TTC549 (cell line): ENCODE data around the gene KCNK13.
"Not testable (repeated sequence)": the region's sequence is repeated elsewhere in the genome, so short reads cannot be mapped to it uniquely, and the experiment has no call there.

Experiments used
- FAIRE-seq: peaks from 2 replicates; lab custom pipeline; 2012; peaks lifted over from hg19 to GRCh38; lab: Jason Lieb, UNC

The KCNK13 gene

GRCh38 chr14:90061685-90062126 is at the start of gene KCNK13:
Gene KCNK13, plus strand, starts transcription at chr14:90061994. Its CDS starts 212 bp downstream, at chr14:90062206.
- no peak for FAIRE-seq

GRCh38 chr14:90017371-90017770 is 44.4 kb upstream of the KCNK13 start:
- FAIRE-seq, result no peak

DNA sequence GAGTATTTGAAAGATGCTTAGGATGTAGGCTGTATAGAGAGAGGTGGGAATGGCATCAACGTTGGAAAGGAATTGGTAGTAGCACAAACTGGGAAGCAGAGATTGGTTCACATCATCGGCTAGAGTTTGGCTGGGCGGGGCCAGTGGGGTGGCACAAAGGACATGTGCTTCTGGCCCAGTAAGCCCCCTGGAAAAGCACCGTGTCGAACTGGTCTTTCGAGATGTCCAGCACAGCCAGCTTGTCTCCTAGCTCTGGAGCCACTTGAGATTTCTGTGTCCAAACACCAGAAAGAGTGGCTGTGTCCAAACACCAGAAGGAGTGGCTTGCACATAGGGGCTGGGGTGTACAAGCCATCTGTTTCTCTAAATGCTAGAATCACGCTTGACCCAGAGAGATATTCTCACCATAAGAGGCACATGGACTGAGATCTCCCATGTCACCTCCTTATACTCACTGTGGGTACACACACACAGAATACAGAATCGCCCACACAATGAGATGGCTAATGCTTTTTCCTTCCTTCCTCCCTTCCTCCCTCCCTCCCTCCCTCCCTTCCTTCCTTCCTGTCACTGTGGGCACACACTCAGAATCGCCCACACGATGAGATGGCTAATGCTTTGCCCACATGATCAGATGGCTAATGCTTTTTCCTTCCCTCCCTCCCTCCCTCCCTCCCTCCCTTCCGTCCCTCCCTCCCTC is 41.8 kb upstream of the KCNK13 start:
- no peak for FAIRE-seq

- no peak for FAIRE-seq
These were observed 38.5 kb upstream of the KCNK13 start for GRCh38 chr14:90023176-90023896.

DNA sequence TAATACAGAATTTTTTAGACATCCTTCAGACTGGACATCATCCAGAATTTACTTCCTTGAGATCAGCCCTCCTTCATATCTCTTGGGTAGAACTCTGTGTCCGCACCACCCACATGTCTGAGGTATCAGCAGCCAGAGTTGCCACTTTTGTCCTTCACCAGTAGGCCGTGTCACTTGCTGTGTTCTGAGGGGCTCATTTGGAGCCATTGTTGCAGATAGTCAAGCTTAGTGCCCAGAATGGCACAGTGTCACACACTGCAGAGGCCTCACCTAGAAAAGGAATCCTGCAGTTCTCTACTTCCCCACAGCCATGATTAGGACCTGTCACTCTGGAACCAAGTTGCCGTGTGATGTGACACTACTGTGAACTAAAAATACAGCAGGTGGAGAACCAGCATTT is 36.9 kb upstream of the KCNK13 start:
- no peak for FAIRE-seq

- not testable (repeated sequence) for FAIRE-seq
These were observed 35.2 kb upstream of the KCNK13 start for GRCh38 chr14:90026608-90027007.

DNA sequence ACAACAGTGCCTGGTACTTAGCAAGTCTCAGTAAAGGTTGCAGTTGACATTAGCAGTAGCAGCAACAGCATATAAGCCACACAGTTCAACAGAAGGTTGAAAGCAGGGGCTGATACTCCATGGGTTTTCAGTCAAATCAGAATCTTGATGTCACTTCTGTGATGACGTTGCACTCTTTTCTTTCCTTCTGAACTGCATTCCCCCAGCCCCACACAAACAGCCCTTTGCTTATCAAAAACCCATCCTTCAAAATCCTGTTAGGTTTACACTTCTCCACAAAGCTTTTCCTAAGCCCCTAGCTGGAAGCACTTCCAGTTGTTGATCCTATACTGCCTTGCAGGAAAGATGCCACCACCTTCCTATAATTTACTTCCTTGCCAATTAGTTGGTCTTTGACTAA is 34.0 kb upstream of the KCNK13 start:
- no peak for FAIRE-seq

GRCh38 chr14:90034156-90034555 is 27.6 kb upstream of the KCNK13 start:
- no peak for FAIRE-seq

- FAIRE-seq, result no peak
These were observed 26.8 kb upstream of the KCNK13 start for GRCh38 chr14:90034835-90035525.

DNA sequence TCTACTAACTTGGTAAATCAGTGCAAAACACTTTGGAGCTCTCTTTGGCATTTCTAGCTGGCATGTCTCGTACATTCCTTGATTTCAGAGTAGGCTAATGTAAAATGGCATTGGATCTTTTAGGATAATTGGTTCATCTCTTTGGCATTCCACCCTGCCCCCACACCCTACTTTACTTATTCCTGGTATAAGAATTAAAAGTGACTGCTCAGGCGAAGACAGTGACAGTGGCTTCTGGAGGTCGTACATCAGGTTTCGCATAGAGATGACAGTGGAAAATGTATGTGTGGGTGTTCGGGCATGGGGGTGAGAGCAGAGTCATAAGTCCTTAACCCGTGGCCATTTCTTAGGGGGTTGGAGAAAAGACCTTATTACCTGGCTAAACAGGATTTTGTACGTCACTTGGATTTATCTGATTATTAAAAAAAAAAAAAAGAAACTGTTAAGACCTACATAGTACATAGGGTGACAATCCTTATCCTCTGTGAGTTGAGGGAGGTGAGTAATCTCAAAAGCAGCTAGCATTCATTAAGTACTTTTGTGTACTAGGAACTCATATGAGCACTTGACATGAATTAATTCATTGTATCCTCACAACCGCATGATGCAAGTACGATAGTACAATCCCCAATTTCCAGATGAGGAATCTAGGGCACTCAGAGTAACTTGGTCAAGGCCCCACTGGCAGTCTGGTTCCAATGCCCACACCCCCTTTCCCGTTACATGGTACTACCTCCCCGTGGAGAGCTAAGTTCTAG is 22.4 kb upstream of the KCNK13 start:
- no peak for FAIRE-seq

DNA sequence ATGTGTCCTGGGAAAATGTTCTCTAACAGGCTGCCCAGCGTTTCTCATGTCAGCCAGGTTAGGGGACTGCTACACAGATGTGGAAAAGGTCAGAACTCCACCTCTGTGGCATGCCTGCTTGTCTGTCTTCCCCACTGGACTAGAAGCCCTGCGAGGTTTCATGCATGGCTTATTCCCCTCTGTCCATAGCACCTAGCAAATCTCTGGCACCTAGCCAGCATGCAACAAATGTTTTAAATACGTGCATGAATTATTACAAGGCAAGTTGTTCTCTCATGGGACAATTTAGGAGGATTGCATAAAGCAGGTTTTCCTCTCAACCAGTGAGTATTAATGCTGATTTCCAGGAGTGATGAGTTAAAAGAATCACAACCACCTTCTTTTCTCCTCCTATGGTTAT is 21.4 kb upstream of the KCNK13 start:
- no peak for FAIRE-seq

DNA sequence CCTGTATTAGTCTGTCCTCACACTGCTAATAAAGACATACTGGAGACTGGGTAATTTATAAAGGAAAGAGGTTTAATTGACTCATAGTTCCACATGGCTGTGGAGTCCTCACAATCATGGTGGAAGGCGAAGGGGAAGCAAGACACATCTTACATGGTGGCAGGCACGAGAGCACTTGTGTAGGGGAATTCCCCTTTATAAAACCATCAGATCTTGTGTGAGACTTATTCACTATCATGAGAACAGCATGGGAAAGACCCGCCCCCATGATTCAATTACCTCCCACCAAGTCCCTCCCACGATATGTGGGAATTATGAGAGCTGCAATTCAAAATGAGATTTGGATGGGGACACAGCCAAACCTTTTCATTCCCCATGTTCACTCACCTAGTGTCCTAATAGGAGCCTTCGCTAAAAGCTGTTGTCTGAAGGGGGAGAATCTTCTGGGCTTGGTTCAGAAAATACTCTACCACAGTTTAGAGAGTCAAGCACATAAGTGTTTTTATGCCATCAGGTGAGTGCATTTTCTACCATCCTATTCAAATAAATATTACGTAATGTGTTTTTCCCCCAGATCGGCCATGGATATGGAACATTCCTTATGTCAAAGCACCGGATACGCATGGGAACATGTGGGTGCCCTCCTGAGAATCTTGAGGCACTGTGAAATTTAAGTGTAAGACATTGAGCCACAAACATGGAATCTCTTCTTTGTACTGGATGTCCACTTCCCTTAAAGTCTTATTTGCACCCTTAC is 19.1 kb upstream of the KCNK13 start:
- no peak for FAIRE-seq

DNA sequence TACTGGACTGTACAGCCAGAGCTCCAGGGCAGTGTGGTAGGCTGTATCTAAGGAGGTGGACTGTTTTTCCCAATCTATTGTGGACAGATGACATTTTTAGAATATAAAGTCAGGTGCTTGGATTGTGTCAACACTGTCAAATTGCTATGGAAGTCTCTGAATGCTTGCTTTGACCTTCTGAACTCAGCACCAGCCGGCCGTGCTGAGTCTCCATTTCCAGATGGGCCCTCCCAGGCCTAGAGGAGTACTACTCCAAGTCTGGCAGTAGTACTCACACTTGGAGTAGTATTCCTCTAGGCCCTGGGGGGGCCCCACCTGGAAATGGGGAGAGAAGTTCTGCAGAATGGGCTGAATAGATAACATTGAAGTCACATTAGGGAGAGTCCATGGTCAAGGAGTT is 16.2 kb upstream of the KCNK13 start:
- no peak for FAIRE-seq

- no peak for FAIRE-seq
These were observed 12.4 kb upstream of the KCNK13 start for GRCh38 chr14:90049390-90049789.

- no peak for FAIRE-seq
These were observed 11.5 kb upstream of the KCNK13 start for GRCh38 chr14:90050271-90050670.

DNA sequence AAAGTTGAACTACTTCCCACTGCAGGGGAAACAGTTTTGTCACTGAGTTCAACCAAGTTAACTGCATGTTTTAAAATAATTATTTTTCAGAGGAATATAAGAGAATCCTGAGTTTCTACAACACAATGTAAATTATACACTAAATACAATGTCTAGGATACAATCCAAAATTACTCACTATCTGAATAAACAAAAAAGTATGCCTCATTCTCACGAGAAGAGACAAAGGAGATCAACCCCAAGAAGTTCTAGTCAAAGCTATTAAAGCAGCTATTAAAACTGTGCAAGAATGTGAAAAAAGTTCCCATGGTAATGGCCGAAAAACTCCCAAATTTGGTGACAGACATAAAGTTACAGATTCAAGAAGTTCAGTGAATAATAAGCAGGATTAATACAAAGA is 8.8 kb upstream of the KCNK13 start:
- no peak for FAIRE-seq

- no peak for FAIRE-seq
These were observed 7.0 kb upstream of the KCNK13 start for GRCh38 chr14:90054803-90055202.

DNA sequence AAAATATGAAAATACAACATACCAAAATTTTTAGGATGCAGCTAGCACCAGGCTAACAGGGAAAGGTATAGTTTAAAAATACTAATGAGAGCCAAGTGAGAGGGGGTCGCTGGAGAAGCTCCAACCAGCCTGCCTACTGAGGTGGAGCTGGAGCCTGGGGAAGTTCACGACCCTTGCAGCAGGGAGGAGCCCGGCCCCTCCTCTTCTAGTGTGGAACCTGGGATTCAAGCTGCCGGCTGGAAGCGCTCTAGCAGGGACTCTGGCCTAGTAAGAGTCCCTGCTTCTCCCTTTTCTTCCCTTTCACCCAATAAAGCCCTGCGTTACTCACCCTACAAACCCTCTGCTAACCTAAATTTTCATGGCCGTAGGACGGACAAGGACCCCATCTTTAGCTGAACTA is 5.0 kb upstream of the KCNK13 start:
- FAIRE-seq, result no peak

DNA sequence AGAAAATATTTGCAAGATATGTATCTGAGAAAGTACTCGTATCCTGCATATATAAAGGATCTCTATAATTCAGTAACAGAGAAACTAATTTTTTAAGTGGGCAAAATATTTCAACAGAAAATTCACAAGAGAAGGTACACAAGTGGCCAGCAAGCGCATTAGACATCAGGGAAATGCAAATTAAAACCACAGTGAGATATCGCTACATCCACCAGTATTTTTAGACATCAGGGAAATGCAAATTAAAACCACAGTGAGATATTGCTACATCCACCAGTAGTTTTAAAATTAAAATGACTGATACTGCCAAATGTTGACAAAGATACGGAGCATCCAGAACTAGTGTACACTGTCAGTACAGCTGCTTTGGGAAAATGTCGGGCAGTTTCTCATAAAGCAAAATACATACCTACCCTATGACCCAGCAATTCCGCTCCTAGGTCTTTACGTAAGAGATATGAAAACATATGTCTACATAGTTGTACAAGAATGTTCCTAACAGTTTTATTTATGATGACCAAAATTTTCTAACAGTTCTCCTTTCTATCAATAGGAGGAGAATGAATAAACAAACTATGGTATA is 2.8 kb upstream of the KCNK13 start:
- no peak for FAIRE-seq

- no peak for FAIRE-seq
These were observed 1.4 kb upstream of the KCNK13 start for GRCh38 chr14:90060312-90060964.
